HCT116 (cell line): ENCODE results near the gene SPATA25. TPM values are rescaled to one million over a fixed set of nuclear protein-coding genes. Genes with fewer than 3 reads are reported as not detected.

Experiments
- ATAC-seq: fragments of 200-7000 bp; cut with Tn5 transposase; 2 replicates; pipeline ENCODE4 v1.9.1; 2020; ENCODE audit warnings: mild to moderate bottlenecking, moderate library complexity
- BruUV-seq: library from RNA; stranded (reverse); fragments of 400-500 nt; replicated peaks from 2 replicates; lab custom pipeline; 2021; lab: Mats Ljungman, UMichigan
- CTCF ChIA-PET: fragments of 300-600 bp; sonication (Branson Sonifier 250); formaldehyde crosslinking; loops from one replicate; lab custom pipeline; 2021; ENCODE audit warnings: antibody characterized with exemption; lab: Charles Lee
- POLR2A ChIA-PET: fragments of 300-600, 350-600 bp; sonication (Branson Sonifier 250); formaldehyde crosslinking; loops from one replicate; lab custom pipeline; 2021; ENCODE audit warnings: antibody characterized with exemption; lab: Charles Lee
- RAD21 ChIA-PET, 2 experiments: fragments of 300-600 bp; sonication (Branson Sonifier 250); formaldehyde crosslinking; loops; one replicate each; lab custom pipeline; 2023; ENCODE audit warnings: low total read pairs in 2 of 2; ENCODE audit not compliant: uncharacterized antibody in 2 of 2, unreplicated experiment in 2 of 2, low non-redundant PET in 1 of 2; lab: Charles Lee
- DNase-seq: peaks from one replicate; pipeline ENCODE4 v3.0.0-alpha.2; 2010; ENCODE audit warnings: low read depth, low spot score
- H2AFZ ChIP-seq: fragments of 200-600 bp; shearing (Covaris generic), sonication (generic); 2 replicates; pipeline ENCODE4 v1.6.1; 2017; ENCODE audit warnings: low read depth, mixed run types, mixed read lengths, antibody characterized with exemption, low read length; ENCODE audit not compliant: poor library complexity, severe bottlenecking
- H3K27ac ChIP-seq: 2 replicates; pipeline ENCODE4 v1.5.1; 2012; ENCODE audit warnings: low read depth, low read length
- H3K27me3 ChIP-seq: fragments of 200-600 bp; sonication (generic); 2 replicates; pipeline ENCODE4 v1.6.1; 2016; ENCODE audit warnings: mixed run types, low read length, mixed read lengths; ENCODE audit not compliant: insufficient read depth
- H3K36me3 ChIP-seq, 2 experiments: fragments of 200-500 bp in 1 of 2; fragments of 200-600 bp in 1 of 2; sonication (Bioruptor generic) in 1 of 2; sonication (generic) in 1 of 2; 2 replicates each; pipeline versions ENCODE4 v1.5.1 to v1.6.1; 2014 to 2016; ENCODE audit warnings: low read length in 2 of 2, inconsistent platforms in 1 of 2, mixed read lengths in 1 of 2, mixed run types in 1 of 2; ENCODE audit not compliant: insufficient read depth in 2 of 2, control insufficient read depth in 1 of 2
- H3K4me1 ChIP-seq, 2 experiments: fragments of 200-600 bp in 1 of 2; sonication (generic) in 1 of 2; 2 replicates each; pipeline versions ENCODE4 v1.5.1 to v1.6.1; 2012 to 2017; ENCODE audit warnings: low read length in 2 of 2, inconsistent platforms in 1 of 2, mild to moderate bottlenecking in 1 of 2, mixed read lengths in 1 of 2, mixed run types in 1 of 2, moderate library complexity in 1 of 2; ENCODE audit not compliant: insufficient read depth in 2 of 2, control insufficient read depth in 1 of 2
- H3K4me2 ChIP-seq: fragments of 200-600 bp; sonication (generic); 2 replicates; pipeline ENCODE4 v1.6.1; 2017; ENCODE audit warnings: mixed run types, low read length, mixed read lengths
- H3K4me3 ChIP-seq, 2 experiments: fragments of 200-600 bp in 1 of 2; sonication (generic) in 1 of 2; replicated peaks in 1 of 2; 2 replicates each; pipeline ENCODE4 v1.5.1; 2011 to 2016; ENCODE audit warnings: low read length in 2 of 2, control low read depth in 1 of 2, low read depth in 1 of 2, mild to moderate bottlenecking in 1 of 2, mixed read lengths in 1 of 2, mixed run types in 1 of 2
- H3K79me2 ChIP-seq: fragments of 200-600 bp; sonication (generic); 2 replicates; pipeline ENCODE4 v1.6.1; 2017; ENCODE audit warnings: mild to moderate bottlenecking, mixed run types, low read length, moderate library complexity, mixed read lengths; ENCODE audit not compliant: insufficient read depth
- H3K9ac ChIP-seq: fragments of 200-600 bp; sonication (generic); 2 replicates; pipeline ENCODE4 v1.6.1; 2016; ENCODE audit warnings: low read length, mixed read lengths
- H3K9me2 ChIP-seq: fragments of 200-600 bp; sonication (generic), shearing (Covaris generic); 2 replicates; pipeline ENCODE4 v1.6.1; 2017; ENCODE audit warnings: mixed run types, mild to moderate bottlenecking, moderate library complexity; ENCODE audit not compliant: insufficient read depth
- H3K9me3 ChIP-seq, 2 experiments: fragments of 200-500 bp in 1 of 2; fragments of 200-600 bp in 1 of 2; sonication (Bioruptor generic) in 1 of 2; sonication (generic) in 1 of 2; 2 replicates each; pipeline ENCODE4 v1.6.1; 2014 to 2017; ENCODE audit warnings: low read length in 2 of 2, mixed read lengths in 2 of 2, inconsistent platforms in 1 of 2, low read depth in 1 of 2, mild to moderate bottlenecking in 1 of 2, mixed run types in 1 of 2, moderate library complexity in 1 of 2; ENCODE audit not compliant: control insufficient read depth in 1 of 2, insufficient read depth in 1 of 2
- H4K20me1 ChIP-seq: fragments of 200-600 bp; sonication (generic), shearing (Covaris generic); 2 replicates; pipeline ENCODE4 v1.6.1; 2017; ENCODE audit warnings: mixed run types, mild to moderate bottlenecking, moderate library complexity; ENCODE audit not compliant: insufficient read depth
- ELF1 ChIP-seq: IDR thresholded peaks from 2 replicates; pipeline ENCODE4 v1.6.1; 2012; ENCODE audit warnings: low read depth, borderline replicate concordance
- MAX ChIP-seq: IDR thresholded peaks from 2 replicates; pipeline ENCODE4 v1.6.1; 2012
- REST ChIP-seq: IDR thresholded peaks from 2 replicates; pipeline ENCODE4 v1.6.1; 2012; ENCODE audit warnings: low read depth
- ZBTB33 ChIP-seq: IDR thresholded peaks from 2 replicates; pipeline ENCODE4 v1.6.1; 2011; ENCODE audit warnings: mild to moderate bottlenecking, low read length, moderate library complexity; ENCODE audit not compliant: insufficient replicate concordance; ENCODE audit errors: extremely low read depth
- ZFX ChIP-seq: fragments of 450-650 bp; IDR thresholded peaks from 2 replicates; pipeline ENCODE4 v1.6.1; 2017
- intact Hi-C: fragments of 100-400 bp; cut with micrococcal nuclease; formaldehyde crosslinking; loops from 2 replicates; pipeline ENCODE4 v1.10.0; 2022
- total RNA-seq: library from RNA; stranded (reverse); gene quantifications from one replicate; pipeline ENCODE4 v1.2.1, GENCODE V29; 2021; ENCODE audit not compliant: unreplicated experiment

SPATA25 gene
- total RNA-seq, 1 experiment from 2014 or later = 0.42 TPM

- RAD21 ChIA-PET = no interaction called here
- Histone ChIP-seq H3K4me1 (peaks cover 25 to 37% of the 10 kb centered on the region in 2 experiments), H3K4me2 (no peak overlapping the region), H2AFZ (no peak overlapping the region), H3K79me2 (peaks cover 7% of the 10 kb centered on the region; the same call in 1 of the 2 replicates), H3K4me3 (no peak overlapping the region), H3K9me2 (no peaks in the 10 kb centered on the region)
- no TSS peak for BruUV-seq
- POLR2A ChIA-PET = no interaction called here
- no peak for TF ChIP-seq MAX
- TF ChIP-seq ELF1 = no peak
- TF ChIP-seq REST = no peak
- no peak for TF ChIP-seq ZBTB33
- no peak for TF ChIP-seq ZFX
- TF ChIP-seq, all 23 proteins: peak for 0
- no peaks in the 10 kb centered on the region for H3K9me3 ChIP-seq
- no peak for ATAC-seq
- H3K9ac ChIP-seq = no peak overlapping the region
- no peaks in the 10 kb centered on the region for H4K20me1 ChIP-seq
- no peaks in the 10 kb centered on the region for H3K27me3 ChIP-seq
- intact Hi-C loops = no loop called here
- H3K36me3 ChIP-seq = peaks cover 3 to 15% of the 10 kb centered on the region in 2 experiments; a peak in 3 of 4 replicates
- CTCF ChIA-PET = no interaction called here
- DNase-seq = no peak
- no peak overlapping the region for H3K27ac ChIP-seq
Observed at GRCh38 chr20:45888681-45889080, 1.3 kb upstream of the SPATA25 start.
